Caco-2 (cell line): ENCODE measurements around the gene PDE2A. TPM values are rescaled to one million over a fixed set of nuclear protein-coding genes. Genes with fewer than 3 reads are reported as not detected.

Source experiments
- BruUV-seq: library from RNA; stranded (reverse); fragments of 400-500 nt; replicated peaks from 2 replicates; lab custom pipeline; 2021; lab: Mats Ljungman, UMichigan
- CTCF ChIA-PET: fragments of 300-600 bp; sonication (Branson Sonifier 250); formaldehyde crosslinking; loops from one replicate; lab custom pipeline; 2022; ENCODE audit warnings: antibody characterized with exemption; lab: Charles Lee
- POLR2A ChIA-PET: fragments of 300-600 bp; sonication (Branson Sonifier 250); formaldehyde crosslinking; loops from one replicate; lab custom pipeline; 2022; ENCODE audit warnings: antibody characterized with exemption; lab: Charles Lee
- DNase-seq, 2 experiments: peaks; one replicate each; pipeline versions ENCODE4 v3.0.0 to v3.0.0-alpha.2; 2020 to 2022
- H3K27me3 ChIP-seq: replicated peaks from 2 replicates; pipeline ENCODE4 v1.6.0; 2011; ENCODE audit warnings: low read length; ENCODE audit not compliant: control insufficient read depth, insufficient read depth
- H3K36me3 ChIP-seq: 2 replicates; pipeline ENCODE4 v1.5.1; 2011; ENCODE audit warnings: low read length; ENCODE audit not compliant: control insufficient read depth, insufficient read depth
- H3K4me1 ChIP-seq: fragments of 250-450 bp; sonication (Bioruptor Pico); 2 replicates; pipeline ENCODE4 v1.5.1; 2020; ENCODE audit warnings: mild to moderate bottlenecking
- H3K4me3 ChIP-seq: 2 replicates; pipeline ENCODE4 v1.5.1; 2011; ENCODE audit warnings: low read depth, mild to moderate bottlenecking, control low read depth, low read length
- H3K9me3 ChIP-seq: fragments of 250-450 bp; sonication (Bioruptor Pico); 2 replicates; pipeline ENCODE4 v1.5.1; 2020; ENCODE audit warnings: mild to moderate bottlenecking, moderate library complexity
- H3K27ac Mint-ChIP-seq: one replicate; pipeline ENCODE4 v1.8.0; 2022; ENCODE audit warnings: mixed read lengths; ENCODE audit not compliant: unreplicated experiment
- H3K27me3 Mint-ChIP-seq: one replicate; pipeline ENCODE4 v1.8.0; 2022; ENCODE audit warnings: mixed read lengths; ENCODE audit not compliant: insufficient read depth, unreplicated experiment
- H3K36me3 Mint-ChIP-seq: one replicate; pipeline ENCODE4 v1.8.0; 2022; ENCODE audit warnings: mild to moderate bottlenecking, mixed read lengths; ENCODE audit not compliant: insufficient read depth, unreplicated experiment
- H3K4me1 Mint-ChIP-seq: one replicate; pipeline ENCODE4 v1.8.0; 2022; ENCODE audit warnings: low read depth, mixed read lengths; ENCODE audit not compliant: unreplicated experiment
- H3K4me3 Mint-ChIP-seq: one replicate; pipeline ENCODE4 v1.8.0; 2022; ENCODE audit warnings: mild to moderate bottlenecking, moderate library complexity, mixed read lengths; ENCODE audit not compliant: unreplicated experiment
- H3K9me3 Mint-ChIP-seq: one replicate; pipeline ENCODE4 v1.8.0; 2022; ENCODE audit warnings: mixed read lengths; ENCODE audit not compliant: unreplicated experiment
- intact Hi-C: fragments of 100-400 bp; cut with micrococcal nuclease; formaldehyde crosslinking; loops from one replicate; pipeline ENCODE4 v1.10.0; 2022; ENCODE audit not compliant: unreplicated experiment
- total RNA-seq: library from RNA; stranded (reverse); gene quantifications from 2 replicates; pipeline ENCODE4 v1.2.3, GENCODE V29; 2022
- TF ChIP-seq, protein P1 (sequence below), 2 experiments: fragments of 200-600 bp in 1 of 2; IDR thresholded peaks; 1 replicate in 1 of 2; 2 replicates in 1 of 2; pipeline versions ENCODE4 v1.5.1 to v1.8.0; 2011 to 2022; ENCODE audit warnings: antibody characterized with exemption in 1 of 2, control low read depth in 1 of 2, inconsistent platforms in 1 of 2, low read depth in 1 of 2, low read length in 1 of 2, mild to moderate bottlenecking in 1 of 2, moderate library complexity in 1 of 2; ENCODE audit not compliant: insufficient read depth in 1 of 2, severe bottlenecking in 1 of 2, unreplicated experiment in 1 of 2

PDE2A gene
- total RNA-seq, 1 experiment from 2014 or later = 1.4 TPM

DNA sequence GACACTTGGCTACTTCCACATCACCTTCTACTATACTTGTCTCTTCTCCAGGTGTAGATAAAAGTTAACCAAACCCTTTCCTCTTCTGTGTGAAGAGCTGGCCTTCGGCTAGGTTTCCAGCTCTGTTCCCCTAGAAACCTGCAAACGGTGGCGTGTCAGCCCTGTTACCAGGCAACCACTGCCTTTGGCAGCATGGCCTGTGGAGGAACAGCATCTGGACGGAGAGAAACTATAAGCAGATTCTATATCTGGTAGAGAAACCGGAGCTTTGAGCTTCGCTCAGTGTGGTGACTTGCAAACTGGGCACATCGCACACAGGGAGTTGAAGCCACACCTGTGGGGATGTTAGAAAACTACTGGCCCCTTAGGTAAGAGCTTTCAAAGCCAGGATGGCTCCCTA lies 42.1 kb upstream of the PDE2A start:
- H3K27me3 Mint-ChIP-seq = no peaks in the 10 kb centered on the region
- no peaks in the 10 kb centered on the region for H3K4me1 ChIP-seq
- TF ChIP-seq, protein P1, sequence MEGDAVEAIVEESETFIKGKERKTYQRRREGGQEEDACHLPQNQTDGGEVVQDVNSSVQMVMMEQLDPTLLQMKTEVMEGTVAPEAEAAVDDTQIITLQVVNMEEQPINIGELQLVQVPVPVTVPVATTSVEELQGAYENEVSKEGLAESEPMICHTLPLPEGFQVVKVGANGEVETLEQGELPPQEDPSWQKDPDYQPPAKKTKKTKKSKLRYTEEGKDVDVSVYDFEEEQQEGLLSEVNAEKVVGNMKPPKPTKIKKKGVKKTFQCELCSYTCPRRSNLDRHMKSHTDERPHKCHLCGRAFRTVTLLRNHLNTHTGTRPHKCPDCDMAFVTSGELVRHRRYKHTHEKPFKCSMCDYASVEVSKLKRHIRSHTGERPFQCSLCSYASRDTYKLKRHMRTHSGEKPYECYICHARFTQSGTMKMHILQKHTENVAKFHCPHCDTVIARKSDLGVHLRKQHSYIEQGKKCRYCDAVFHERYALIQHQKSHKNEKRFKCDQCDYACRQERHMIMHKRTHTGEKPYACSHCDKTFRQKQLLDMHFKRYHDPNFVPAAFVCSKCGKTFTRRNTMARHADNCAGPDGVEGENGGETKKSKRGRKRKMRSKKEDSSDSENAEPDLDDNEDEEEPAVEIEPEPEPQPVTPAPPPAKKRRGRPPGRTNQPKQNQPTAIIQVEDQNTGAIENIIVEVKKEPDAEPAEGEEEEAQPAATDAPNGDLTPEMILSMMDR (IDR thresholded peaks at IDR 0.05; ENCODE audit: insufficient read depth in 1 of 2, low read depth in 1 of 2, low read length in 1 of 2, severe bottlenecking in 1 of 2, unreplicated experiment in 1 of 2) = no peak
- H3K27ac Mint-ChIP-seq = no peak overlapping the region
- DNase-seq = no peak
- H3K4me1 Mint-ChIP-seq = peaks cover 7% of the 10 kb centered on the region
- ChIA-PET POLR2A (interaction anchor here (0.6 kb wide), 1 partner anchor 81 kb away, joined by 4 read pairs; no protein-coding TSS in a partner anchor), CTCF (interaction anchor here (0.6 to 1.5 kb wide), 4 partner anchors 9 to 1358 kb away, joined by 4 to 6 read pairs (median 4); partner anchors contain the start of gene ARAP1)
- H3K9me3 Mint-ChIP-seq = no peaks in the 10 kb centered on the region
- no peaks in the 10 kb centered on the region for H3K27me3 ChIP-seq
- H3K36me3 ChIP-seq = 0 out of 2 replicates have a peak, but pooled peaks cover 4% of the 10 kb centered on the region
- H3K4me3 ChIP-seq = no peak overlapping the region
- H3K4me3 Mint-ChIP-seq = no peak overlapping the region
- peaks cover 6% of the 10 kb centered on the region for H3K36me3 Mint-ChIP-seq
- no peaks in the 10 kb centered on the region for H3K9me3 ChIP-seq
- intact Hi-C loops = no loop called here
- BruUV-seq = no TSS peak

DNA sequence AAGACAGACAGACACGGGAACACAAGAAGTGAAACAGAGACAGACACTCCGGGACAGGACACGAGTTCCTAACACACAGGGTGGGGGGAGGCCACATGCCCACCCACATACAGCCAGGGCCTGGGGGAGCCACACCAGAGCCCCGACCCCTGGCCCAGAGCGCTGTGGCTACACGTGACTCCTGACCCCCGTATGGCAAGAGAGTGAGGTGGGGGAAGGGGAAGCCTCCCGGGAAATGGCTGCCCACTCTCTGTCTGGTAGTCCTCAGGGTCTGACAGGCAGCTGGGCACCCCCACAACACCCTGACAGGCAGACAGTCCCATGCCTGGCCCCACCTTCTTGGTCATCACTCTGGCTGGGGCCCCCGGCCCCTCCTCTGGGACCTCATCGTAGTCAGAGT lies 38.6 kb upstream of the PDE2A start:
- Mint-ChIP-seq H3K36me3 (peaks cover 26% of the 10 kb centered on the region), H3K9me3 (no peaks in the 10 kb centered on the region)

DNA sequence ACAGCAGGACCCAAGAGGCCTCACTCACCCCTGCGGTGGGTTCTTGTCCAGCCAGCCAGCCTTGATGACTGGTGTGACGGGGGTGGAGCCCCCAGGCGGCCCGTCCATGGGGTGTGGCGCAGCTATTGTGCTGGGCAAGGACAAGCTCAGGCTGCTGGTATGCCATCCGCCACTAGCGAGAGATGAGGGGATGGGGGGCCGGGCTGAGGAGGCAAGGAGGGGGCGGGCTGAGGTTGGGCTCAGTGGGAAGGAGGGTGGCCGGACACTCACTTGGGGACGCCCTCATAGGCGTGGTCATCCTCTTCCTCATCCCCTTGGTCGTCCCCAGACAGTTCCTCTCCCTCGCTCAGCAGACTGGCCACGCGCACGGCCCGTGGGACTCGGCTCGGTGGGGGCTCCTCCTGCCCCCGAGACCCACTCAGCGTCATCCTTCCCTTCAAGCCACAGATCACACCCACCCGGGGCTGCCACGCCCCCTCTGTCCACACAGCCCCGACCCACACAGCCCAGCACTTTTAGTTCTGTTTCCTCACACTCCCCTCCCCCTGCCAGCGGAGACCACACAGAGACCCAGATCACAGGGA lies 38.0 kb upstream of the PDE2A start:
- ChIA-PET CTCF (interaction anchor here (0.6 kb wide), 2 partner anchors 123 to 593 kb away, joined by 3 to 4 read pairs; no protein-coding TSS in a partner anchor), POLR2A (no interaction called here)
- BruUV-seq = no TSS peak
- DNase-seq = no peak
- Mint-ChIP-seq H3K9me3 (no peaks in the 10 kb centered on the region), H3K27me3 (no peaks in the 10 kb centered on the region), H3K4me1 (peaks cover 7% of the 10 kb centered on the region), H3K4me3 (no peak overlapping the region), H3K36me3 (peaks cover 31% of the 10 kb centered on the region), H3K27ac (peak overlapping the region; percentile 1)
- H3K9me3 ChIP-seq = no peaks in the 10 kb centered on the region
- TF ChIP-seq, protein P1 (IDR thresholded peaks at IDR 0.05; ENCODE audit: insufficient read depth in 1 of 2, low read depth in 1 of 2, low read length in 1 of 2, severe bottlenecking in 1 of 2, unreplicated experiment in 1 of 2) = no peak
- H3K4me3 ChIP-seq = no peak overlapping the region
- H3K4me1 ChIP-seq = no peaks in the 10 kb centered on the region
- H3K27me3 ChIP-seq = no peaks in the 10 kb centered on the region
- peaks cover 10% of the 10 kb centered on the region; the same call in 1 of the 2 replicates for H3K36me3 ChIP-seq
- intact Hi-C loops = no loop called here

More for the DNA sequence above, 38.6 kb upstream of the PDE2A start:
- H3K36me3 ChIP-seq = peaks cover 6% of the 10 kb centered on the region; the same call in 1 of the 2 replicates
- Mint-ChIP-seq H3K4me3 (no peak overlapping the region), H3K4me1 (peaks cover 7% of the 10 kb centered on the region), H3K27ac (peak overlapping the region; percentile 1), H3K27me3 (no peaks in the 10 kb centered on the region)
- POLR2A ChIA-PET = no interaction called here
- no peaks in the 10 kb centered on the region for H3K9me3 ChIP-seq
- TF ChIP-seq, protein P1 (IDR thresholded peaks at IDR 0.05; ENCODE audit: insufficient read depth in 1 of 2, low read depth in 1 of 2, low read length in 1 of 2, severe bottlenecking in 1 of 2, unreplicated experiment in 1 of 2) = no peak
- H3K4me1 ChIP-seq = no peaks in the 10 kb centered on the region
- CTCF ChIA-PET = no interaction called here
- no peaks in the 10 kb centered on the region for H3K27me3 ChIP-seq
- intact Hi-C loops = no loop called here
- no peak for DNase-seq
- no peak overlapping the region for H3K4me3 ChIP-seq
- no TSS peak for BruUV-seq
